ENCODE data around the gene SLC5A4. TPM values are rescaled to one million over a fixed set of nuclear protein-coding genes. Genes with fewer than 3 reads are reported as not detected.

The SLC5A4 gene
- total RNA-seq, 1 donor from 2014 or later = not detected

DNA sequence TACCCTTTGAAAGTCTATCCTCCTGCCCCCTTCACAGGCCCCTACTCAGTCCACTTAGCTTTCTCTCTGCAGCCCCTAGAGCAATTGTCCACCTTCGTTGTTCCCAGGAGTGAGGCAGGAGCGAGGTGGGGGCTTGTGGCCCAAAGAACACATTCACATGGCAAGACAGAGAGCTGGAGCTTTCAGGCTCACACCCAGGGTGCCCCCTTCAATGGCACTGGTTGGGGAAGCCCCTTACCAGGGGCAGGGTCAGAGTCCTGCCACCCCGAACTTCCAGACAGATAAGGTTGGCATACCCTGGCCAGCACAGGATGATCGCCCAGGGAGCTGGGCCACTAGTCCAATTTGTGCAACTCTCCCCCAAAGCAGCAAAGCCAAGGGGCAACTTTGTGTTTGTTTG, 6.2 kb upstream of the SLC5A4 start:
- Mint-ChIP-seq H3K36me3 (ENCODE audit: unreplicated experiment) (no peaks in the 10 kb centered on the region), H3K9me3 (ENCODE audit: unreplicated experiment) (peaks cover 5% of the 10 kb centered on the region), H3K4me1 (ENCODE audit: low read depth, unreplicated experiment) (no peaks in the 10 kb centered on the region), H3K27ac (ENCODE audit: unreplicated experiment) (no peak overlapping the region), H3K27me3 (ENCODE audit: unreplicated experiment) (no peaks in the 10 kb centered on the region), H3K4me3 (ENCODE audit: unreplicated experiment) (no peak overlapping the region)
- TF ChIP-seq CTCF (IDR thresholded peaks at IDR 0.05; ENCODE audit: partially characterized antibody, unreplicated experiment) = no peak
- no peak for DNase-seq

GRCh38 chr22:32258791-32259190, 3.6 kb upstream of the SLC5A4 start:
- no peaks in the 10 kb centered on the region for H3K27me3 Mint-ChIP-seq (ENCODE audit: unreplicated experiment)
- no peak overlapping the region for H3K27ac Mint-ChIP-seq (ENCODE audit: unreplicated experiment)
- TF ChIP-seq CTCF (IDR thresholded peaks at IDR 0.05; ENCODE audit: partially characterized antibody, unreplicated experiment) = no peak
- H3K9me3 Mint-ChIP-seq (ENCODE audit: unreplicated experiment) = peaks cover 7% of the 10 kb centered on the region
- DNase-seq = no peak
- H3K4me1 Mint-ChIP-seq (ENCODE audit: low read depth, unreplicated experiment) = no peaks in the 10 kb centered on the region
- H3K36me3 Mint-ChIP-seq (ENCODE audit: unreplicated experiment) = no peaks in the 10 kb centered on the region
- no peak overlapping the region for H3K4me3 Mint-ChIP-seq (ENCODE audit: unreplicated experiment)

GRCh38 chr22:32255726-32256125, 579 bp upstream of the SLC5A4 start:
- peaks cover 2% of the 10 kb centered on the region for H3K27me3 Mint-ChIP-seq (ENCODE audit: unreplicated experiment)
- H3K4me1 Mint-ChIP-seq (ENCODE audit: low read depth, unreplicated experiment) = no peaks in the 10 kb centered on the region

DNA sequence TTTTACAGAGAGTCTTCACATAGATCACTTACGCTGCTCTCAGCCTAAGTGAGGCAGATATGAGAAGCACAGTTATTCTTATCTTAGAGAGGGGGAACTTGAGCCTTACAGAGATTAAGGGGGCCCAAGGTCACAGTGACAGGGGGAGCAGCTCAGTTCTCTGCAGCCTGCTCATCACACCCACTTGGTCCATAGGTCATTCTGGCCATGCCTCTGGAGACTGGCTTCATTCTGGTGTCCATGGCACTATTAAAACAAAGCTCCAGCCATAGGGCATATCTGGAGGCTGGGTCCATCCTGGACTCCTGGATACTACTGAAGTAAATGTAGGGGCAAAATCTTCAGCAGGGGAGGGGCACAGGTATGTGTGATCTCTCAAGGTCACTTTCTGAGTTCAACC, 5.9 kb downstream of the SLC5A4 start:
- no peaks in the 10 kb centered on the region for H3K36me3 Mint-ChIP-seq (ENCODE audit: unreplicated experiment)
- H3K9me3 Mint-ChIP-seq (ENCODE audit: unreplicated experiment) = no peaks in the 10 kb centered on the region
- H3K4me3 Mint-ChIP-seq (ENCODE audit: unreplicated experiment) = no peak overlapping the region
- H3K27ac Mint-ChIP-seq (ENCODE audit: unreplicated experiment) = no peak overlapping the region
- H3K4me1 Mint-ChIP-seq (ENCODE audit: low read depth, unreplicated experiment) = no peaks in the 10 kb centered on the region
- TF ChIP-seq CTCF (IDR thresholded peaks at IDR 0.05; ENCODE audit: partially characterized antibody, unreplicated experiment) = no peak
- peaks cover 6% of the 10 kb centered on the region for H3K27me3 Mint-ChIP-seq (ENCODE audit: unreplicated experiment)
- DNase-seq = no peak

More at GRCh38 chr22:32255726-32256125, 579 bp upstream of the SLC5A4 start:
- peaks cover 7% of the 10 kb centered on the region for H3K9me3 Mint-ChIP-seq (ENCODE audit: unreplicated experiment)
- no peak for TF ChIP-seq CTCF (IDR thresholded peaks at IDR 0.05; ENCODE audit: partially characterized antibody, unreplicated experiment)
- no peak overlapping the region for H3K4me3 Mint-ChIP-seq (ENCODE audit: unreplicated experiment)
- no peak overlapping the region for H3K27ac Mint-ChIP-seq (ENCODE audit: unreplicated experiment)
- H3K36me3 Mint-ChIP-seq (ENCODE audit: unreplicated experiment) = no peaks in the 10 kb centered on the region
- DNase-seq = no peak

- no peak for DNase-seq
- Mint-ChIP-seq H3K27me3 (ENCODE audit: unreplicated experiment) (peaks cover 6% of the 10 kb centered on the region), H3K36me3 (ENCODE audit: unreplicated experiment) (no peaks in the 10 kb centered on the region)
Measured at GRCh38 chr22:32248276-32248675, 6.9 kb downstream of the SLC5A4 start.

More at GRCh38 chr22:32248276-32248675, 6.9 kb downstream of the SLC5A4 start:
- no peak overlapping the region for H3K4me3 Mint-ChIP-seq (ENCODE audit: unreplicated experiment)
- H3K9me3 Mint-ChIP-seq (ENCODE audit: unreplicated experiment) = no peaks in the 10 kb centered on the region
- no peak for TF ChIP-seq CTCF (IDR thresholded peaks at IDR 0.05; ENCODE audit: partially characterized antibody, unreplicated experiment)
- no peaks in the 10 kb centered on the region for H3K4me1 Mint-ChIP-seq (ENCODE audit: low read depth, unreplicated experiment)
- H3K27ac Mint-ChIP-seq (ENCODE audit: unreplicated experiment) = no peak overlapping the region
